SK-N-MC (cell line): ENCODE measurements around the gene MRM1.
A peak's percentile ranks its signal among the peaks of the same experiment; 100 is the strongest.

Experiments
- DNase-seq: peaks from one replicate; pipeline ENCODE4 v3.0.0-alpha.2; 2011; ENCODE audit warnings: low read depth, low spot score
- H3K27ac ChIP-seq: fragments of 200-600 bp; sonication (generic); 2 replicates; pipeline ENCODE4 v1.5.1; 2016; ENCODE audit warnings: mixed run types
- H3K36me3 ChIP-seq: fragments of 200-600 bp; sonication (generic); 2 replicates; pipeline ENCODE4 v1.6.1; 2017; ENCODE audit warnings: antibody characterized with exemption, low read length, mixed read lengths; ENCODE audit not compliant: insufficient read depth
- H3K4me3 ChIP-seq: fragments of 200-600 bp; sonication (generic); 2 replicates; pipeline ENCODE4 v1.5.1; 2016
- H3K9ac ChIP-seq: fragments of 200-600 bp; sonication (generic); 2 replicates; pipeline ENCODE4 v1.8.0; 2017; ENCODE audit warnings: mixed run types, mixed read lengths; ENCODE audit not compliant: insufficient read length
- H3K9me3 ChIP-seq: fragments of 200-600 bp; sonication (generic); 2 replicates; pipeline ENCODE4 v1.6.1; 2017; ENCODE audit warnings: low read depth, mild to moderate bottlenecking, antibody characterized with exemption, low read length, moderate library complexity, mixed read lengths
- EZH2 ChIP-seq: fragments of 200-600 bp; sonication (generic); IDR thresholded peaks from one replicate; pipeline ENCODE4 v1.6.1; 2017; ENCODE audit warnings: antibody characterized with exemption
- FOXP2 ChIP-seq: optimal IDR thresholded peaks from 2 replicates; pipeline ENCODE3; 2011; ENCODE audit warnings: mild to moderate bottlenecking, moderate library complexity; ENCODE audit not compliant: insufficient read depth; ENCODE audit errors: extremely low read length, control extremely low read depth
- POLR2AphosphoS5 ChIP-seq: IDR thresholded peaks from 2 replicates; pipeline ENCODE4 v1.6.1; 2012; ENCODE audit warnings: mild to moderate bottlenecking, low read depth, low read length, borderline replicate concordance

Gene MRM1, protein sequence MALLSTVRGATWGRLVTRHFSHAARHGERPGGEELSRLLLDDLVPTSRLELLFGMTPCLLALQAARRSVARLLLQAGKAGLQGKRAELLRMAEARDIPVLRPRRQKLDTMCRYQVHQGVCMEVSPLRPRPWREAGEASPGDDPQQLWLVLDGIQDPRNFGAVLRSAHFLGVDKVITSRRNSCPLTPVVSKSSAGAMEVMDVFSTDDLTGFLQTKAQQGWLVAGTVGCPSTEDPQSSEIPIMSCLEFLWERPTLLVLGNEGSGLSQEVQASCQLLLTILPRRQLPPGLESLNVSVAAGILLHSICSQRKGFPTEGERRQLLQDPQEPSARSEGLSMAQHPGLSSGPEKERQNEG

DNA sequence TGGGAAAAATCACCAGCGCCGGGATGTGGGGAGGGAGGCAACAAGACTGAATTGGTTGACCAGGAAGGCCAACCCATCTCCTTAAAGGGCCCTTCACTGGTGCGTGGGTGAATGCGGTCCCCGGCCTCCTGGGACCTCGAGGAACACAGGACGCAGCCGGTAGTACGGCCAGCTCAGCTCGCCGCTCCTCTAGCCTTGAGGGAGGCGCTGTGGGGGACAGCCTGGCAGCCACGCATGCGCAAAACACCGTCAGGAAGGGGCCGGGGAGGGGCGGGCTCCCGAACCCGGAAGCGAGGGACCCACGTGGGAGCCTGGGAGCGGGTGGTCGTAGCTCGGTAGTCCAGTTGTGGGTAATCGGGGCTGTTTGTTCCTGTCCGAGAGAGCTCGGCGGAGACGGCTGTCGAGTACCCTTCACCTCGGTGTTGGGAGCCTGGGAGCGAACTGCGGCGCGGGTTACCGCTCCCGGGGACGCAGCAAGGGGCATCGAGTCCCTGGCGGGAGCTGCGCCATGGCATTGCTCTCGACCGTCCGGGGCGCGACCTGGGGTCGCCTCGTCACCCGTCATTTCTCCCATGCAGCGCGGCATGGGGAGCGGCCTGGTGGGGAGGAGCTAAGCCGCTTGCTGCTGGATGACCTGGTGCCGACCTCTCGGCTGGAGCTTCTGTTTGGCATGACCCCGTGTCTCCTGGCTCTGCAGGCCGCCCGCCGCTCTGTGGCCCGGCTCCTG is at the start of gene MRM1:
Gene MRM1 (plus strand): TSS at position 281 of the 727 bp plus-strand sequence. CDS start 228 bp downstream, at position 509.
- H3K9ac ChIP-seq = peak within 1 kb of the TSS; percentile 93
- DNase-seq = peak; percentile 37
- peak within 1 kb of the TSS; percentile 98 for H3K4me3 ChIP-seq
- no peak within 1 kb of the TSS for H3K27ac ChIP-seq
- no peaks in the 10 kb centered on the region for H3K36me3 ChIP-seq
- H3K9me3 ChIP-seq = no peaks in the 10 kb centered on the region
- TF ChIP-seq EZH2 (no peak), POLR2AphosphoS5 (peak; percentile 93), FOXP2 (no peak)

DNA sequence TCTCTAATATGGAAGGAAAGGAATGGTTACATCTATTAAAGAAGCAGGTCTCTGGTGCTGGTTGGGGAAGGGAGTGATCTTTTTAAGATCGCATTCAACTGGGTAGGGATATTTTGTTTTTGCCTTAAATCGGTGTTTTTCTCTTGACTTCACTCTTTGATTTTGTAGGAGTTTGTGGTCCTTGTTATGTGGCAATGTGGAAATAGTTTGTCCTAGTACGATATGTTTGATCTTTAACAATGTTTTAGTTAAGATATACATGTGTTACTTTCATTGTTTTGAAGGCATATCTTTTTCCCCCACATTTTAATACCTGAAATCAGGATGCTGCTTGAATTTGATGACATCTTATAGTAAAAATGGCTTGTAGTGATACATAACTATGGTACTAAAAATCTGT is 47.9 kb upstream of the MRM1 start:
- Histone ChIP-seq H3K9ac (no peak overlapping the region), H3K27ac (no peak overlapping the region), H3K36me3 (peaks cover 74% of the 10 kb centered on the region), H3K4me3 (no peak overlapping the region), H3K9me3 (no peaks in the 10 kb centered on the region)
- DNase-seq = no peak
- TF ChIP-seq EZH2 = no peak
- TF ChIP-seq FOXP2 = no peak
- TF ChIP-seq POLR2AphosphoS5 = no peak

DNA sequence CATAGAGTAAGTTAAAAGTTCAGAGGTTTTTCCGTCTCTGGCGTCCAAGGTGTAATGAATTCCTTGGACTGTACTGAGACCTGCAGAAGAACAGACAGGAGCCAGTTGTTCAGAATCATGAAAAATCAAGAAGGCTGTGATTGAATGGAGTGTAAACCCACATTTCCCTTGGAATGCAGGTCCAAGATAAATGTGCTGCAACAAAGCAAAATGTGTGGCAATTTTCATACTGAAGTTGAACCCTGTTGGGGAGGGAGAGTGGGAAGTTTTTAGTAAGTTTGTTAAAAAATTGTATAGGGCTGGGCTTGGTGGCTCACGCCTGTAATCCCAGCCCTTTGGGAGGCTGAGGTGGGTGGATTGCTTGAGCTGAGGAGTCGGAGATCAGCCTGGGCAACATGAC is 35.3 kb upstream of the MRM1 start:
- Histone ChIP-seq H3K9me3 (no peaks in the 10 kb centered on the region), H3K27ac (no peak overlapping the region; the same call in 1 of the 2 replicates), H3K36me3 (peaks cover 75% of the 10 kb centered on the region), H3K9ac (no peak overlapping the region), H3K4me3 (no peak overlapping the region)
- DNase-seq = no peak
- no peak for TF ChIP-seq FOXP2

DNA sequence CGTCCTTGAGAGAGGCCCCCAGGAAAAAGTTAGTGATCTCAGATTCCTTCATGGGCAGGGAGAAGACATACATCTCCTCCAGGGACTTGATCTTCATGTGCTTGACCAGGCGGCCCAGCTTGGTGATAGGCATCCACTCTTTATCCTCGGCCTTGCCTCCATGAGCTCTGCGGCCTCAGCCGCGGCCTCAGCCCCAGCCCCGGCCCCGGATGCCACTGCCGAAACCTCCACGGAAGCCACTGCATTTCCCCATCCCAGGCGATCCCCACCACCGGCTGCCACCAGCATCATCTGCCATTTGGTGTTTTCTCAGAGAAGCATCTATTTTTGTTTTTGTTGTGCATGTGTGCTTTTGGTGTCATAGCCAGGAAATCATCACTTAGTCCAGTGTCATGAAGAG is 26.4 kb upstream of the MRM1 start:
- H3K9me3 ChIP-seq = no peaks in the 10 kb centered on the region
- no peak overlapping the region for H3K4me3 ChIP-seq
- no peak overlapping the region for H3K9ac ChIP-seq
- H3K36me3 ChIP-seq = peaks cover 76% of the 10 kb centered on the region
- no peak for DNase-seq
- H3K27ac ChIP-seq = no peak overlapping the region
- TF ChIP-seq FOXP2 = no peak
- TF ChIP-seq EZH2 = no peak
- TF ChIP-seq POLR2AphosphoS5 = no peak

DNA sequence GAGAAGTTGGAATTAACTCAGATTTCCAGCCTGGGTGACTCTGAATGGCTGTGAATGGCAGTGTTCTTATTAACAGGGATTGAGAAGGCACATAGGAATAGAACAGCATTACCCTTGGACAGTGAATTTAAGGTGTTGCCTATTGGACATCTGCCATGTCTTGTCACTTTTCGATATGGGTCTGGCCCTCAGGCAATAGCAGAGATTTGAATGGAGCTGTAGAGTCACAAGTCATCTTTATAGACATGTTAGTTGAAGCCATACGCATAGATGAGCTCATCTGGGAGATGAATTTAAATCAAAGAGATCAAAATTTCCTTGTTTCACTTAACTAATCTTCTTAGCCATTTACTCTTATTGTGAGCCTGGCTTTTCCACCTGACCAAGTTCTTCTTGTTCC is 24.6 kb upstream of the MRM1 start:
- no peaks in the 10 kb centered on the region for H3K9me3 ChIP-seq
- TF ChIP-seq POLR2AphosphoS5 (no peak), EZH2 (no peak), FOXP2 (no peak)

DNA sequence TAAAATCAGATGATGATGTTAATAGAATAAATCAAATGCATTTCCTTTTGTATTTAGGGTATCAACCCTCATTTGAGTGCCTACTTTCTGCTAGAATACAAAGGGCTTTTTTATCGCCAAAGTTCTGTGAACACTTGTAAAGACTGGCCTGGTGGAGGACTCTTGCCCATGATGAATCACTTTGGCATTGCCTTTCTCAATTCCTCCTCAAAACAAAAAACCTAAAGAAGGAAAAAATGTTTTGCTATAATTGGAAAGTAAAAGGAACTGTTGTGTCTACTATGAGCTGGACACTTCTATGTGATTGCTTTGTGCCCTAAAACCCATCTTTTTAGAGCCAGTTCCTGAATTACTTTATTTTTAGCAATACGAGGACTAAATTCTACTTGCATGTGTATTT is 22.7 kb upstream of the MRM1 start:
- no peak overlapping the region for H3K9ac ChIP-seq
- peaks cover 81% of the 10 kb centered on the region for H3K36me3 ChIP-seq
- no peaks in the 10 kb centered on the region for H3K9me3 ChIP-seq
- TF ChIP-seq FOXP2 (no peak), POLR2AphosphoS5 (no peak), EZH2 (no peak)
- H3K27ac ChIP-seq = no peak overlapping the region
- no peak for DNase-seq
- H3K4me3 ChIP-seq = no peak overlapping the region

More for the DNA sequence above, 24.6 kb upstream of the MRM1 start:
- no peak overlapping the region for H3K27ac ChIP-seq
- H3K36me3 ChIP-seq = peaks cover 85% of the 10 kb centered on the region
- no peak overlapping the region for H3K9ac ChIP-seq
- DNase-seq = no peak
- H3K4me3 ChIP-seq = no peak overlapping the region

DNA sequence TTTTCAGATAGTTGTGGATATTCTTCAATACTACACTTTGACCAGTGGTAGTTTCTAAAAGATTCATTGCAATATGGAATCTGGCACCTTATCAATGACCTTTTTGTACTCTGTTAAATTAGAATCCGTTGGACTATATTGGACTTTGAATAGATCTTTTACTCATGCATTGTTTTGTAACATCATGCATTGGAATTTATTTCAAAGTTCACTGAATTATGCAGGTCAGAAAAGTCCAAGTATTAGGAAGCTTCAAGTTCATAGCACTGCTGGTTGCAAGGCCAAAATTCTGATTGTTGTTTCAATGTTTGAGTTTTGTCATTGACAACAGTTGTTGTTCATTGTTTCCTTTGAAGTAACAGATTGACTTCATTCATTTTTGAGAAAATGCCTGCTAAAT is 17.6 kb upstream of the MRM1 start:
- no peak for DNase-seq
- no peak overlapping the region for H3K9ac ChIP-seq
- H3K36me3 ChIP-seq = peaks cover 90% of the 10 kb centered on the region
- no peaks in the 10 kb centered on the region for H3K9me3 ChIP-seq
- no peak overlapping the region for H3K4me3 ChIP-seq
- no peak overlapping the region for H3K27ac ChIP-seq
- TF ChIP-seq POLR2AphosphoS5 (no peak), EZH2 (no peak), FOXP2 (no peak)

DNA sequence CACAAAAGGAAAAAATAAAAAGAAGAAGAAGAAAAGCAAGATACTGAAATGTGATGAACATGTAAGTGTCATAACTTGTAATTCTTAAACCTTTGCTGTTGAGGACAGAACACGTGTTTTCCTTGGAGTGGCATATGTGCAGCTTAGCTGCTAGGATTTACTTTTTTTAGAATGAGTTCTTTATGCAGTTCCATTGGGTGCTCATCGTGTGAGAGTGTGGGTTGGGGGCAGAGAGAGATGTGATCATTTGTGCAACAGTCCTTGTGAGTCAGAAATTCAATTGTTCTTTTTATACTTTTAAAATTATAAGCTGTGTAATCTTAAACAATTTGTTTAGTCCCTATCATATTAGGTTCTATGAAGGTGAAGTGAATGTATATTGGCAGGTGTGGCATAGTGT is 15.2 kb upstream of the MRM1 start:
- no peaks in the 10 kb centered on the region for H3K9me3 ChIP-seq
- H3K36me3 ChIP-seq = peaks cover 81% of the 10 kb centered on the region
- H3K27ac ChIP-seq = no peak overlapping the region
- no peak overlapping the region for H3K4me3 ChIP-seq
- no peak for DNase-seq
- TF ChIP-seq FOXP2 (no peak), EZH2 (no peak), POLR2AphosphoS5 (no peak)
- no peak overlapping the region for H3K9ac ChIP-seq

DNA sequence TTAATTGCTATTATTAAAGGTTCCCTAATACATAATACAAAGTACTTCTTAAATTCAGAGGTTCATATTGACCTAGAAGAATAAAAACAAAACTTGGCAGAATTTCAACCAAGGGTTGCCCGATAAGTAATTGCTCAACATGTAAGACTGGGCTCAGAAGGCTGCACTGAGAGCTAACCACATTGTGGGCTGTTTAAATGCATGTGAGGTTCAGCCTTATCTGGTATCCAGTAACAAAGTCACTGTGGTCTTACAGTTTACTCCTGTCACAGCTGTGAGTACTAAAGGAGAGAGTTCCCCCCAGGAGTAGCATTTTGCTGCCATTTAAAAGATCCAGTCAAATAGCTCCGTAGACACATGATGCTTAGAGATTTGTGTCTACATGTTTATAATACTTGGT is 11.3 kb upstream of the MRM1 start:
- no peak for DNase-seq
- Histone ChIP-seq H3K27ac (peak overlapping the region; percentile 66), H3K9me3 (no peaks in the 10 kb centered on the region), H3K36me3 (peaks cover 48% of the 10 kb centered on the region), H3K4me3 (no peak overlapping the region), H3K9ac (no peak overlapping the region)
- TF ChIP-seq POLR2AphosphoS5 (no peak), EZH2 (no peak), FOXP2 (no peak)
